Suprapubic skin (tissue), 4 donors: ENCODE data around the gene C2orf68.

Experiments used
- EP300 ChIP-seq: sonication (generic); formaldehyde crosslinking; IDR thresholded peaks from one replicate; pipeline ENCODE4 v1.6.1; 2017; ENCODE audit warnings: antibody characterized with exemption
- POLR2A ChIP-seq, 2 donors: fragments of 450-650 bp; IDR thresholded peaks; one replicate each; pipeline ENCODE4 v1.6.1; 2017; ENCODE audit warnings: antibody characterized with exemption in 2 of 2, mild to moderate bottlenecking in 2 of 2, moderate library complexity in 2 of 2
- POLR2AphosphoS5 ChIP-seq, 3 donors: sonication (generic); formaldehyde crosslinking; IDR thresholded peaks; one replicate each; pipeline ENCODE4 v1.6.1; 2017; ENCODE audit warnings: antibody characterized with exemption in 3 of 3
- TF ChIP-seq, protein P1 (sequence below), 2 donors: fragments of 200-600 bp in 1 of 2; fragments of 450-650 bp in 1 of 2; sonication (generic) in 1 of 2; IDR thresholded peaks; one replicate each; pipeline ENCODE4 v1.5.1; 2016 to 2019; ENCODE audit warnings: antibody characterized with exemption in 2 of 2, mild to moderate bottlenecking in 1 of 2, moderate library complexity in 1 of 2

DNA sequence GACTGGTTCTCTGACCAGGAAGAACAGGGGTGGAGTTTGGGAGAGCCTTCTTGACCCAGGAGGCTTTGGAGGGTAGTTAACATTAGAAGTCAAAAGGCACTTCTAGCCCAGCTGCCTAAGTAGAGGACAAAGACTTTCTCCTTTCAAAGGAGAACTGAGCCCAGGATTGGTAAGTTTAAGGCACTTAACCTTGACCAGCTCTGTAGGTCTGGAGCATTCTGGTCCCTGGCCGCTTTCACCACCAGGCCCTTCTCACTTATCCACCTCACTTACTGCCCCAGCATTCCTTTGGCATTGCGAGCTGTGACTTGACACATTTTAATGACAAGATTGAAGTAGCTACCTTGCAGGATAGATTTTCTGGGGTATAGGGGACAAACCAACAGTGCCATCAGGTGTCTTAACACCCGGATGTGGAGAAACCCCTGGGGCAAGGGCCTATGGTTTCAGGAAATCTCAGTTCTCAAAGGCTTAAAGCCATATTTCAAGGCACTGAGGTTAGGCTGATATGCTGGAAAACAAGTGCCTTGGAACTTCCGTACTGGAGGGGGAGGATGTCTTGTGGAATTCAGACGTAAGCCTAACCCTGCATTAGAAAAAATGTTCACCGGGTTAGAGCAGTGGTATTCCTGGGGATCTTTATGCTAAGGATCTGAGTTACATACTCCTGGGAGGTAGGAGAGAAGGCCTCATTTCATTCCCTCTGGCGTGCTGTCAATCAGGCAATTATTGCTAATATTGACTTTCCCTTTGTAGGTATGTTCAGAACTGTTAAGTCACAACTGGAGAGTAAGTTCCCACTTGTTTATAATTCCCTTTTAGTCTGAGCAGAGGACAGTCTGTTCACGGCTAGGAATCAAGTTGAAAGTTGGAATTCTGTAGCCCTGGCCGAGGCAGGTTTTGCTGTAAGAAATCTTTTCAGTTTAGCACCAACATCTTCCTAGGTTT is 4.3 kb downstream of the C2orf68 start:
- TF ChIP-seq, protein P1, sequence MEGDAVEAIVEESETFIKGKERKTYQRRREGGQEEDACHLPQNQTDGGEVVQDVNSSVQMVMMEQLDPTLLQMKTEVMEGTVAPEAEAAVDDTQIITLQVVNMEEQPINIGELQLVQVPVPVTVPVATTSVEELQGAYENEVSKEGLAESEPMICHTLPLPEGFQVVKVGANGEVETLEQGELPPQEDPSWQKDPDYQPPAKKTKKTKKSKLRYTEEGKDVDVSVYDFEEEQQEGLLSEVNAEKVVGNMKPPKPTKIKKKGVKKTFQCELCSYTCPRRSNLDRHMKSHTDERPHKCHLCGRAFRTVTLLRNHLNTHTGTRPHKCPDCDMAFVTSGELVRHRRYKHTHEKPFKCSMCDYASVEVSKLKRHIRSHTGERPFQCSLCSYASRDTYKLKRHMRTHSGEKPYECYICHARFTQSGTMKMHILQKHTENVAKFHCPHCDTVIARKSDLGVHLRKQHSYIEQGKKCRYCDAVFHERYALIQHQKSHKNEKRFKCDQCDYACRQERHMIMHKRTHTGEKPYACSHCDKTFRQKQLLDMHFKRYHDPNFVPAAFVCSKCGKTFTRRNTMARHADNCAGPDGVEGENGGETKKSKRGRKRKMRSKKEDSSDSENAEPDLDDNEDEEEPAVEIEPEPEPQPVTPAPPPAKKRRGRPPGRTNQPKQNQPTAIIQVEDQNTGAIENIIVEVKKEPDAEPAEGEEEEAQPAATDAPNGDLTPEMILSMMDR (IDR thresholded peaks at IDR 0.05), result no peak
- no peak for TF ChIP-seq POLR2A (IDR thresholded peaks at IDR 0.05)
- no peak for TF ChIP-seq EP300
- TF ChIP-seq POLR2AphosphoS5 (IDR thresholded peaks at IDR 0.05), result no peak
